NCI-H1417 treated with DMSO at 0.1 percent for 48 hours (cell line): Measurements from ENCODE around the gene ACSF2.

Experiments used
- DNase-seq: peaks from one replicate; lab custom pipeline; 2025; lab: John Stamatoyannopoulos, UW

Gene ACSF2

DNA sequence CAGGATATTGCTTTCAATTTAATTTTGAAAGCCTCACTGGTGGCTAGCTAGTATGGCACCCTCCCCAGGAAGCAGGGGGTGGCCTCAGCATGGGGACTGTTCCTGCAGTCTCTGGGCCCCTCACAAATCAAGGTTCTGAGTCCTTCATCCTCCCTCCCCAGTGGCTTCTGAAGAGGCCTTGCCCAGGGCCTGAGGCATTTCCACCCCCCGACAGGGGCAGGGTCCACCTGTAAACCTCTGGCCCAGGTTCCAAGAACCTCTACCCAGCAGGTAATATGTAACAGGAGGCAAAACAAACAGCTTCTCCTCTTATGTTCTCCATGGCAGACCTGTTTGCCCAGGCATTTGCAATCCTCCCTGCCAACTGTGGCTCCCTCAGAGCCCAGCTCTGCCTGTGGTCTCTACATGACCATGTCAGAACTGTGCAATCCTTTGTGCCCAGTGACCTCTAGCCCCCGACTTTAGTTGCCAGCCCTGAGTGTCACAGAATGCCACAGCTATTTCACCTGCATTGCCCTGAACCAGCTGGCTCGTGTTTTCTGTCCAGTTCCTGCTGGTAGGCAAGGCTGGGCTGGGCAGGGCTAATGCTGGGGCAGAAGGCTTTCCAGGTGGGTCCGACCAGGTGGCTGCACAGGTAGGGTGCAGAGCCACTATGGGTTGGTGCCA, 14.3 kb downstream of the ACSF2 start:
- DNase-seq, result no peak

DNA sequence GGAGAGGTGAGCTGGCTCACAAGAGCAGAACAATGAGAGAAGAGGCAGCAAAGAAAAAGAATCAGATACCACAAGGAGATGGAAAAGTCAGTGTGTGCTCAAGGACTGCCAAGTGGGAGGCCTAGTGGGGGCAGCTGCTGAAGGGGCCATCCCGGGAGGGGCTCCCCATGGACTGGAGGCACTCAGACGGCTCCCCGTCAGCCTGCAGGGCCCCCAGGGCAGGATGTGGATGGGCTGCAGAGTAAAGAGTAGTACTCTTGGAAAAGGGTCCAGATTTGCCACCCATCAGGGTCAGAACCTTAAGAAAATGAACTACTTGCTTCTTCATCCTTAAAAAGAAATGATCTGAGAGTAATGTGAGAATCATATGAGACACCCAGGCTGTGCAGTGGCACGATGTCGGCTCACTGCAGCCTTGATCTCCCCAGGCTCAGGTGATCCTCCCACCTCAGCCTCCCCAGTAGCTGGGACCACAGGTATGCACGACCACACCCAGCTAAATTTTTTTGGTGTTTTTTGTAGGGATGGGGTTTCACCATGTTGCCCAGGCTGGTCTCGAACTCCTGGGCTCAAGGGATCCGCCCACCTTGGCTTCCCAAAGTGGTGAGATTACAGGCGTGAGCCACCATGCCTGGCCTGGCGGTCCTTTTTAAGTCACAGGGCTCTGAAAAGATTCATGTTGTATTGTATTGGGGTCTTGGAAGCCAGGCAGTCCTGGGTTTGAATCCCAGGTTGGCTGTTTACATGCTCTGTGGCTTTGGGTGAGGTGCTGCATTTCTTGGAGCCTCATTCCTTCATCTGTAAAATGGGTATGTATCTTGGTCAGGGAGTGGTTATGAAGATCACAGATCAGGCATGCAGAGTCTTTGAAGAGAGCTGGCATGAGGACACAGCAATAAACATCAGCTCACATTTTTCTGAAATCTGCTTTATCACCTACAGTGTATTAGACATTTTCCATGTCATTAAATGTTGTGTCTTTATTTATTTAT, 15.1 kb downstream of the ACSF2 start:
- DNase-seq, result no peak

DNA sequence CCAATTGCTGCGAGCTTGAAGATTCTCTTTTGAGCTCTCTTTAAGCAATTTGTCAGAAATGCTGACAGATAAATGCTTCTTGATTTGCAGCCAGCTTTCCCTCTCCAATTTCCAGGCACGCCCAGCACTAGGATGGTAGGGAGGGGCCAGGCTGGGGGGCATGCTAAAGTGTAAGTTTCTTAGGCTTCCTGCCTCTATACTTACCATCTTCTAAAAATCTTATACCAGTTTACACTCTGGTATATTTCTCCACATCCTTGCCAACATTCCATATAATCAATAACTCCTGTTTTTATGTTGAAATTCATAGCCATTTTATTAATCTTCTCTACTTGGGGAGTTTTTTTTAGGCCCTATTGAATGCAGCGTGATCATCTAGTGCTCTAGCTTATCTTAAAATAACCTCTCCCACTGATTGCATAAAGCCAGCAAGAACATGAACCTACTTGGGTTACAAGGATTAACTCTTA, 17.5 kb downstream of the ACSF2 start:
- DNase-seq, result no peak

DNA sequence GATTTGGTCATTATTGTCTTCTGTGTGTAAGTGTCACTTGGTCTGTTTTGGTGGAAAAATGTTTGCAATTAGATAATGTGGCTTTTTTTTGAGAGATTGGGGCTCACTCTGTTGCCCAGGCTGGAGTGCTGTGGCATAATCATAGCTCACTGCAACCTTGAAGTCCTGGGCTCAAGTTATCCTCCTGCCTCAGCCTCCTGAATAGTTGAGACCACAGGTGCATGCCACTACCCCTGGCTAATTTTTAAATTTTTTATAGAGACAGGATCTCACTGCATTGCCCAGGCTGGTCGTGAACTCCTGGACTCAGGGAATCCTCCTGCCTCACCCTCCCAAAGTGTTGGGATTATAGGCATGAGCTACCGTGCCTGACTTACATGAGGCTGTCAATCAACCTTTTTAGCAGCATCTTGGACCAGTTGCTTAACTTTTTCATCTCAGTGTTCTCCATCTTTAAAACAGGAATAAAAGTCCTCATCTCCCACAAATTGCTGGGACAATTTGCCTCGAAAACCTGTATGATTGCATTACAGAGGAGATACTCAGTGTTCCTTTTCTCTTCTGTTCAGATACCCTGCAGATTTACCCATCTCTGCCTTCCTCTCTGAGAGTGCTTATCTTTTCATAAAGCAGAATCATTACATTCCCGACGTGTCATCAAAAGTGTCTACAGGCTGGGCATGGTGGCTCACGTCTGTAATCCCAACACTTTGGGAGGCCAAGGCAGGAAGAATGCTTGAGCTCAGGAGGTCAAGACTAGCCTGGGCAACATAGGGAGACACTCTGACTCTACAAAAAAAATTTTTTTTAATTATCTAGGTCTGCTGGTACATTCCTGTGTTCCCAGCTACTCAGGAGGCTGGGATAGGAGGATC, 19.1 kb downstream of the ACSF2 start:
- no peak for DNase-seq

DNA sequence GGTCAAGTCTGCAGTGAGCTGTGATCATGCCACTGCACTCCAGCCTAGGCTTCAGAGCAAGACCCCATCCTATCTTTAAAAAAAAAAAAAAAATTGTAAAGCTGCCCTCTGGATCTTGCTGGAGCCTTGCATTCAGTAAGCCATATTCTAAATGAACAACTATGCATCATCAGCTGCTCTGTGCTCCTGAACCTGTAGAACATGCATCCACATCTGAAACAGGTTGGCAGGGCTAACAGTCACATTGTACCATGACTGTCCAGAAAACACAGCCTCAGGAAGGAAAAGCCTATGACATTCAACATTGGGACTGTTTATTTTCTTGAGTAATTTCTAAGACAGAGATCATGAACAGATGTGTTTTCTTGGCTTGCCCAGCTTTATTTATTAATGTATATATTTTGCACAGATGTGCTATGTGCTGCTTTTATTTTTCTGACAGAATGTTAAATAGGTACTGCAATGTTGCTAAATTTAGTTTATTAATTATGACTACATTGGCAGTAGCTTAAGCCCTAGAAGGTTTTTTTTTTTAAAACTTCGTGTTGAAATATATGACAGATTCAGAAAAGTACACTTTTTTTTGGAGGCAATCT, 19.8 kb downstream of the ACSF2 start:
- no peak for DNase-seq

DNA sequence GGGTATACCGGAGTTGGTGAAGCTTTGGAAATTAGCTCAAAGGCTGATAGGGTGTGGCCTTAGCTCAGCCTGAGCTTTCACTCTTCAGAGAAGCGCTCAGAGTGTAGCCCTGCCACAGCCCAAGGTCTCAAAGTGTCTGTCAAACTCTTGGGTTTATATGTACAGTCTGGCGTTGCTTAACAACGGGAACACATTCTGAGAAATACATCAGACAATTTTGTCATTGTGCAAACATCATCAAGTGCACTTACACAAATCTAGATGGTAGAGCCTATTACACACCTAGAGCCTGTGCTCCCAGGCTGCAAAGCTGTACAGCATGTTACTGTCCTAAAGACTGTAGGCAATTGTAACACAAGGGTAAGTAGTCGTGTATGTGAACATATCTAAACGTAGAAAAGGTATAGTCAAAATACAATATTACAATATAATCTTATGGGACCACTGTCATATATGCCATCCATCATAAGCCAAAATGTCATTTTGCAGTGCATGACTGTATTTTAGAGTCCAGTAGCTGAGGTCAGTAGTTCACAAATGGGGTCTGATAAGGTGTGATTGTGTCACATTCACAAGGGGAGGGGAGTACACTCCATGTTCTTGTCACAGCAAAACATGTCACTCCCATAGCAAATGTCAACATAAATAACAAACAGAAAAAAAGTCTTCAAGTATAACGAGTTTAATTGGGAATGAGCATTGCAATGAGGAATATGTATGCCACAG, 22.0 kb downstream of the ACSF2 start:
- DNase-seq, result no peak

DNA sequence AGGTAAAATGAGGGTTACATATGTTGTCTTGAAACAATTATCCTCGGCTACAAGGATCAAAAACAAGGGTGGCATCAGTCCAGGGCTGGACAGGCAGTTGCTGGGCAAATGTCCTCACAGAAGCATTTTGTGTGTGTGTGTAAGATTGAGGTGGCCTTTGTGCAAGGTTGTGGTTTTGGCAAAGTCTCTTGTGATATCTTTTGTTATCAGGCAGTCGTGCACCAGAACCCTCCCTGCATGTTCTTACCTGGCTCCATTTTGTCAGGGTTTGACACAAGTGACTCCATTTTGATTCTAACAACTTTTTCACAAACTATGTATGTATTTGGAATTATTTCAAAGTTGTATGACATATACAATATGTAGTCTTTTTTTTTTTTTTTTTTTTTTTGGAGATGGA, 22.6 kb downstream of the ACSF2 start:
- DNase-seq, result no peak

DNA sequence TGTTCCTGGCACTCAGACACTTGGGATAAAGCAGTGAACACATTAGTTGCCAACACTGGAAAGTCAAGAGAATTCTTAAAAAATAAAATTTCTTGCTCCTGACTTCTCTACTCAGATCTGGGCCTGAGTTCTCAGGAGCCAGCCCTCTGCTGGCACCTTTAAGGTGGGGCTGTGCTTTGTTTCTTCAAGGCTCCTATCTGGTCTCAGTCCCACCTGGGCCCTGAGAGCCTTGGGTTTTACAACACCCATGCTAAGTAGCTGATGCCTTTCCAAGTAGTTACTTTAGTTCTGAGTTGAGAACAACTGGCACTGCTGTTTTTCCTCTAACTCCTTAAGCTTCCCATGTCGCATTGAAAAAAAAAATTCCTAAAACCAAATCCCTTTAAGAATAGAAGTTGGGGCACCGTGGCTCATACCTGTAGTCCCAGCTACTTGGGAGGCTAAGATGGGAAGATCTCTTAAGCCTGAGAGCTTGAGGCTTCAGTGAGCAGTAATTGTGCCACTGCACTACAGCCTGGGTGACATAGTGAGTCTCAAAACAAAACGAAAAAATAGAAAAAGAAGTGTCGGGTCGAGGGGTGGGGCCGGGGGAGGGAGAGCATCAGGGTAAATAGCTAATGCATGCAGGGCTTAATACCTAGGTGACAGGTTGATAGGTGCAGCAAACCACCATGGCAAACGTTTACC, 26.1 kb downstream of the ACSF2 start:
- no peak for DNase-seq

DNA sequence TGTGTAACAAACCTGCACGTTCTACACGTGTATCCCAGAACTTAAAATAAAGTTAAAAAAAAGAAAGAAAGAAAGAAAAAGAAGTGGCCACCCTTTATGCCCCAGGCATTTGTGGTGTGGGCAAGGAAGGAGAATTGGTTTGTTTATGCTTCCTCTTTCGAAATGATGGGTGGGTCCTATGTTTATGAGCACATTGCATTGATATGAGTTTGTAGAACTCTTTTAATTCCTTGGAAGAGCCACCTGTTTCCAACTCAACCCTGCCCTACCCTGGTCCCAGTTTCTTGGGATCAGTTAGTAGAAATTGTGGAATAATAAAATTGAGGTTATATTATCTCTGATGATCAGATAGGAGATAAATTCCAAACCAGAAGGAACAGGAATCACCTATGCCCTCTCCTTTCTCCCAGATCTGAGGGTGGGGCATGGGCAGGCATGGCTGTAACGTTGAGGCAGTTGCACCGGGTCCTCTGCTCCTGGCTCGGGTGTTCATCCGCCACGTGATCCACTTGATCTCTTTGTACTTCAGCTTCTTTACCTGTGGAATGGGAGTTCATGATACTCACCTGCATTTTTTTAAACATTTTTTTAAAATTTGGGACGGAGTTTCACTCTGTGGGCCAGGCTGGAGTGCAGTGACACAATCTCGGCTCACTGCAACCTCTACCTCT, 26.7 kb downstream of the ACSF2 start:
- DNase-seq, result no peak

DNA sequence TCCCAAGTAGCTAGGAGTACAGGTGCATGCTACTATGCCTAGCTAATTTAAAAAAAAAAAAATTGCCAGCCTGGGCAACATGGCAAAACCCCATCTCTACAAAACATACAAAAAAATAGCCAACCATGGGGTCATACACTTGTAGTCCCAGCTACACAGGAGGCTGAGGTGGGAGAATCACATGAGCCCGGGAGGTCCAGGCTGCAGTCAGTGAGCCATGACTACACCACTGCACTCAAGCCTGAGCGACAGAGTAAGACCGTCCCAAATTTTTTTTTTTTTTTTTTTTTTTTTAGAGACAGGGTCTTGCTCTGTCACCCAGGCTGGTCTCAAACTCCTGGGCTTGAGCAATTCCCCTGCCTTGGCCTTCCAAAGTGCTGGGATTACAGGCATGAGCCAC, 27.9 kb downstream of the ACSF2 start:
- no peak for DNase-seq

DNA sequence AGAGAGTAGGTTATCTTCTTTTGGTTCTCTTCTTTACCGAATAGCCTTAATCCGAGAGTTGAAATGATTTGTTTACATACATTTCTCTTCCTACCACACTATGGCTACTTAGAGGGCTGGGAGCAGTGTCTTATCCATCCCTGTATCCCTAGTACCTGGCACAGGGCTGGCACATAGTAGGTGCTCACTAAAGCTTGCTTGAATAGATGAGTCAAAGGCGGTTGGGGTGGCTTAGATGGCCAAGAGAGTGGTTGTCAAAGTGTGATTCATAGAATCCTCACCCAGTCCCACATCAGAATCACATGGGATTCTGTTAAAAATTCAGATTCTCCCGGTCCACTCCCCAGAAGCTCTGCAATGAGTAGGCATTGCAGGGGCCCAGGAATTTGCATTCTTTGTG, 31.6 kb downstream of the ACSF2 start:
- DNase-seq, result no peak

DNA sequence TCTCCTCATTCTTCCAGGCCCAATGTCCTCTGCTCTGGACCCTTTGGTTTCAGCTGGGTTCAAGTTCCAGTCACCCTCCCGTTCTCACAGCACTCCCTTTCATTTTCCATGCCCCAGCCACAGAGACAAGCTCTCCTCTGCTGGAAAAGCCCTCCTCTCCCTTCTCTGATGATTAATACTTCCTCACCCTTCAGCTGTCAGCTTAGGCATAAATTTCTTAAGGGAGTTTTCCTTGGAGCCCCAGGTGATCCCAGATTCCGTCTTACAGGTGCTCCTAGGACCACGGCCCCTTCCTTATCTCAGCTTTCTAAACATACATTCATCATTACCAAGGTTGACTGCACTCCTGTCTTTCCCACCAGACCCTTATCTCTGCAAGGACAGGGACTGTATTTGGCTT, 32.3 kb downstream of the ACSF2 start:
- no peak for DNase-seq

DNA sequence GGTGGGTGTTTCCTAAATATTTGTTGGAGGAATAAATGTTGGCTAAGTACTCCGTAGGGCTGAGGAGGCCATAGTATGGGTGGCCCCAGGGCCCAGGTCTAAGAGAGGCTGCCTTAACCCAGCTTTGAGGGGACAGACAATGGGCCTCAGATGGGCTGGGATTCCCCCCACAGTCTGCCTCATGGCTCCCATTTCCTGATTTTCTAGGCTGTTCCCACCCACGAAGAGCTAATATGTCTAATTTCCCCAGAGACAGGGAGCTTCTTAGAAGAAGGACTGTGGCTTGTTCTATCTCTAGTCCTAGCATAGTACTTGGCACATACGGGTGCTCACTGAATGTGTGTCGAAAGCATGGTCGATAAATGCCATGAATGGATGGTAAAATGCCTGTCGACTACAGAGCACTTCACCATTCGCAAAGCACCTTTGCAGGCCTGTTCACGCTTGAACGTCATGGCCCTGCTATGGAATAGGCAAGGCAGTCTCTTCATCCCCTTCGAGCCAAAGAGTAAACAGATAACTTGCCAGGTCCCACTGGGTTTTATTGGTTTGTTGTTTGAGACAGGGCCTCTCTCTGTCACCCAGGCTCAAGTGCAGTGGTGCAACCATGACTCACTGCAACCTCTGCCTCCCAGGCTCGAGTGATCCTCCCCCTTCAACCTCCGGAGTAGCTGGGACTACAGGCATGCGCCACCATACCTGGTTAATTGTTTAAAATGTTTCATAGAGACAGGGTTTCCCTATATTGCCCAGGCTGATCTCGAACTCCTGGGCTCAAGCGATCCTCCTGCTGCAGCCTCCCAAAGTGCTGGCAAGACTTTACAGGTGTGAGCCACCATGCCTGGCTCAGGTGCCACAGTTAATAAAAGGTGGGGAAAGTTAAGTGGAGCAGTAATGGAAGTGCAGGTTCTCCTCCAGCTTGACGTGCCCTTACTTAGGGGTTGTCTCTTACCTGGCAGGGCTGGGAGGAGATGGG, 33.0 kb downstream of the ACSF2 start:
- no peak for DNase-seq

DNA sequence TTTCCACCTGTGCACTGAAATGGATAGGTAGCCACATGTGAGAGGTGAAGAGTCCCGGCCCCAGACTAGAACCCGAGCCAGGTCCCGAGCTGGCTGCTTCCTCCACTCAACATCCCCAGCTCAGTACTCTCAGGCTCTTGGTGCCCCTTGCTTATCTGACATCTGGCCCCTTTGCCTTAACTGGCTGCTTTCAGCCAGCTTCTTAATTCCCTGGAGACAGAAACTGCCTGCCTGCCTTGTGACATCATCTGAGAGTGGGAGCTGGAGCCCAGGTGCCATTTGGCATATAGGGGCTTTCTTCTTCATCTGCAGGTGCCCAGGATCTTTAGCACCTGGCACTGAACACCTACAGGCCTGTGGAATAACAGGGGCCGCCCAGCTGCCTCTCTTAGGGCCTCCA, 33.7 kb downstream of the ACSF2 start:
- no peak for DNase-seq

DNA sequence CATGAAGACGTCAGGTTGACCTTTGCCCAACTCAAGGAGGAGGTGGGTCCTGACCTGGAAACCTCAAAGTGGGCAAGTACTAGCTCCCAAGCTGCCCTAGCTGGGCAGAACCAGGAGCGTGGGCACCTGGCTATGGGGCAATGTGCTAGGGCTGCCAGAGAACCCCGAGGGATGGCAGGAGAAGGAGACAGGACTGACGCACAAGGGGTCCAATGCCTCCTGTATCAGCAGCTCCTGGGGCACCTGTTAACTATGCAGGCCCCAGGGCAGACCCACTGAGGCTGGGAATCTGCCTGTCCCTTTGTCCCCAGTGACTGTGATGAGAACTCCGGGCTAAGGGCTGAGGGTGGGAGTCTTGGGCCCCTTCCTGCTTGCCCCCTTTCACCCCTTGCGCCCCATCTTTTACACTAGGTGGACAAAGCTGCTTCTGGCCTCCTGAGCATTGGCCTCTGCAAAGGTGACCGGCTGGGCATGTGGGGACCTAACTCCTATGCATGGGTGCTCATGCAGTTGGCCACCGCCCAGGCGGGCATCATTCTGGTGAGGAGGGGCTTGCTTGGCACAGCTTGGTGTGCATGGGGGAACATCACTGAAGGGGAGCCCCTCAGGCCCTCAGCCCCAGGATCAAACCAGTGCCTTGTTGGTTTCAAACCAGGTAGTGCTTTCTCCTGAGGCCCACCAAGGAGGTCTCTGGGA, 35.0 kb downstream of the ACSF2 start:
- no peak for DNase-seq

DNA sequence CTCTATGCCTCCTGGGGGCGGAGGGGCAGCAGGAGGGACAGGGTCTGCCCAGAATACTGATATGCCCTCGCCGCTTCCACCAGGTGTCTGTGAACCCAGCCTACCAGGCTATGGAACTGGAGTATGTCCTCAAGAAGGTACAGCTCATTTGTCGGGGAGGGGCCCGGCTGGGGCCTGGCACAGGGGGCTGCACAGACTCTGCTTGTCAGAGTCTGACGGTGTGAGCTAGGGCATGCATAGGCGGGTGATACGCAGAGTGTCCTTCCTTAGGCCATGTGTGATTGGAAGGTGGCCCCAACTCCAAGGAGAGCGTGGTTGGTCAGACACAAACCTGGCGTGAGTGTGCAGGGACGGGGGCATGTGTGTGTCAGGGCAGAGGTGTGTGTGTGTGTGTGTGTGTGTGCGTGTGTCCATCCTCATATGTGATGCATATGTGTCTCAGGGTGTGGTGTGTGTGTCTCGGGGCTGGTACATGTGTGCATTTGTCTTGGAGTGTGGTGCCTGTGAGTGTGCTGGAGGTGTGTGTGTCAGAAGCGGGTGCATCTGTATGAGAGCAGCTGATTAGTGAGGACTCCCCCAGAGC, 35.6 kb downstream of the ACSF2 start:
- DNase-seq, result no peak

DNA sequence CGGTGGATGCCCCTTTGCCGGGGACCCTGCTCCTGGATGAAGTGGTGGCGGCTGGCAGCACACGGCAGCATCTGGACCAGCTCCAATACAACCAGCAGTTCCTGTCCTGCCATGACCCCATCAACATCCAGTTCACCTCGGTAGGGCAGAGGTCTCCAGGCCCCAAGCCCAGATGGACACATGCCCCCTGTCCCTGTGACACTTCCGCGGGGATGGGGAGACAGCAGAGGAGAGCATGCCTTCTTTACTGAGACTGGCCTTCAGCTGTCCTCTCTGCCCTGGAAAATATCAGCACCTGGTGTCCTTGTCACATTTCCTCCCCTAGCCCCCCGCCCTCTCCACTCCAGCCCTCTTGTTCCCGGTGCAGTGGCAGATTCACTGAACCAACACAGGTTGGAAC, 36.4 kb downstream of the ACSF2 start:
- no peak for DNase-seq

DNA sequence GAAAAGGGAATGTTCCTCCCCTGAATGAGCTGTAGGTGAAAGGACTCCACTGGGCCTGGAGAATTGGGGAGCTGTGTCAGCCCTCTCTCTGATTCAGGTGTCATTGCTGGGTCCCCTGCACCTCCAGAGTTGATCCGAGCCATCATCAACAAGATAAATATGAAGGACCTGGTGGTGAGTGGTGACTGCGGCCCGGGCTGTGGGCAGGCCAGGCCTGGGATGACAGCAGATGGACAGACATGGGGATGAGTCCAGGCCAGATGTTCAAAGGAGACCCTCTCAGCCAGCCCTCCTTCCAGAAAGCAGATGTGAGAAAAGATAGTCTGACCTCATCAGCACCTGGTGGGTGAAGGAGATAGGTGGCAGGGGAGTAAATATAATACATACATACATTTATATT, 38.1 kb downstream of the ACSF2 start:
- no peak for DNase-seq
